Adrenal gland (tissue), 12 donors: Measurements from ENCODE around the gene VPS13D. TPM values are rescaled to one million over a fixed set of nuclear protein-coding genes. Genes with fewer than 3 reads are reported as not detected.

Experiments used
- DNase-seq, 7 donors: peaks; one replicate each; pipeline ENCODE4 v3.0.0-alpha.2; 2019 to 2020
- H3K27ac ChIP-seq, 5 donors: fragments of 200-600 bp; sonication (generic) in 4 of 5; 1 replicate in 3 of 5; 2 replicates in 2 of 5; pipeline versions ENCODE4 v1.5.1 to v1.8.0; 2016 to 2020; ENCODE audit warnings: mild to moderate bottlenecking in 1 of 5
- H3K27me3 ChIP-seq: fragments of 200-600 bp; 2 replicates; pipeline ENCODE4 v1.8.0; 2021
- H3K36me3 ChIP-seq, 2 donors: fragments of 200-600 bp; replicated peaks in 1 of 2; 1 replicate in 1 of 2; 2 replicates in 1 of 2; pipeline versions ENCODE4 v1.5.1 to v1.8.0; 2018 to 2022
- H3K4me1 ChIP-seq, 2 donors: fragments of 200-600 bp; replicated peaks in 1 of 2; 1 replicate in 1 of 2; 2 replicates in 1 of 2; pipeline versions ENCODE4 v1.5.1 to v1.8.0; 2018 to 2021
- H3K4me3 ChIP-seq, 4 donors: fragments of 200-600 bp; sonication (generic) in 3 of 4; one replicate each; pipeline ENCODE4 v1.5.1; 2016 to 2018
- H3K9me3 ChIP-seq, 3 donors: fragments of 200-600 bp; sonication (generic) in 1 of 3; replicated peaks in 1 of 3; 1 replicate in 2 of 3; 2 replicates in 1 of 3; pipeline versions ENCODE4 v1.5.1 to v1.8.0; 2016 to 2021
- POLR2A ChIP-seq, 2 donors: fragments of 450-650 bp; IDR thresholded peaks; one replicate each; pipeline ENCODE4 v1.6.1; 2017; ENCODE audit warnings: antibody characterized with exemption in 2 of 2, mild to moderate bottlenecking in 2 of 2, moderate library complexity in 1 of 2
- WGBS, 4 donors: extraction: QIAGEN DNeasy Blood & Tissue Kit in 2 of 4; methylation state at CpG; one replicate each; pipeline versions ENCODE4 v1.1.5 to v1.1.7; 2013 to 2017; 5-methylcytosine and 5-hydroxymethylcytosine counted together
- intact Hi-C, 2 donors: fragments of 100-400 bp; cut with DNase I; formaldehyde crosslinking; loops; one replicate each; pipeline versions ENCODE4 v1.14.1 to v1.15.0; 2022 to 2023
- polyA plus RNA-seq, 3 donors: library from polyadenylated mRNA; stranded (reverse); fragments of 200-250 nt in 2 of 3; fragments of 350-450 nt in 1 of 3; fragmentation: Illumina TruSeq in 1 of 3; extraction: RNeasy Lipid Tissue Mini Kit (QIAGEN cat#74804) in 1 of 3; gene quantifications; one replicate each; pipeline ENCODE4 v1.2.3, GENCODE V29; 2013 to 2014
- total RNA-seq, 9 donors: library from RNA; depleted of rRNA in 4 of 9; stranded (reverse); fragments of >200 nt in 4 of 9; fragments of 120-200 nt in 1 of 9; fragmentation: NEBNext Ultra II Directional in 1 of 9; extraction: Animal tissue kit (Norgen Biotek cat#: 25700) in 1 of 9; gene quantifications; one replicate each; pipeline versions ENCODE4 v1.1.0 to v1.2.4, GENCODE V29; 2013 to 2023
- TF ChIP-seq, protein P1 (sequence below), 6 experiments: fragments of 450-650 bp in 4 of 6; fragments of 200-600 bp in 2 of 6; sonication (generic) in 1 of 6; IDR thresholded peaks; 1 replicate in 5 of 6; 2 replicates in 1 of 6; pipeline versions ENCODE4 v1.5.1 to v1.8.0; 2016 to 2021; ENCODE audit warnings: antibody characterized with exemption in 6 of 6, mild to moderate bottlenecking in 2 of 6, moderate library complexity in 1 of 6
- donor health status: healthy with polysubstance abuse.
- donor health status: Bipolar disorder and iron deficiency.
- donor health status: DM: yes; HTN: yes; CAD: no.
- donor health status: DM: no; HTN: no; CAD: no.
- donor health status: DM: no; HTN: no; CAD: no.
- donor health status: DM: yes; HTN: yes; CAD: no.

Gene VPS13D
- total and polyA plus RNA-seq, 12 donors, result 17.0 to 62.3 (median 39.9) TPM

DNA sequence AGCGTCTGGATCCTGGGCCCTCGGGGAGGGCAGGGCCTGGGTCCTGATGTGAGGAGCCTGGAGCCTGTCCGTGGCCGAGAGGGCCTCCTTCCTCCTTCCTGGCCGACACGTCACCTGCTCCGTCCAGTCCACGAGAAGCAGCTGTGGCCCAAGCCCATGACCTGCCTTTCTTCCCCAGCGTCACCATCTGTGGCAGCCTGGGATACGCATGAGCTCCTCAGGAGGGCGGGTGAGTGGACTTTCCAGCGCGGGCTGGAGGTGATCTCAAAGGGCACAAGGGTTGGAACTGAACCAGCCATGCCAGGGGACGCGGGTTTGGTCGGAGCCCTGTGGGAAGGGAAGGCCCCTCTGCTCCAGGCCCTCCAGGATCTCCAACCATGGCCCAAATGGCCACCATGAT lies 297.7 kb downstream of the VPS13D start:
- 96 to 99% (median 97%) methylated on average over 7 to 16 of the region's 16 CpGs for WGBS, 4 donors

DNA sequence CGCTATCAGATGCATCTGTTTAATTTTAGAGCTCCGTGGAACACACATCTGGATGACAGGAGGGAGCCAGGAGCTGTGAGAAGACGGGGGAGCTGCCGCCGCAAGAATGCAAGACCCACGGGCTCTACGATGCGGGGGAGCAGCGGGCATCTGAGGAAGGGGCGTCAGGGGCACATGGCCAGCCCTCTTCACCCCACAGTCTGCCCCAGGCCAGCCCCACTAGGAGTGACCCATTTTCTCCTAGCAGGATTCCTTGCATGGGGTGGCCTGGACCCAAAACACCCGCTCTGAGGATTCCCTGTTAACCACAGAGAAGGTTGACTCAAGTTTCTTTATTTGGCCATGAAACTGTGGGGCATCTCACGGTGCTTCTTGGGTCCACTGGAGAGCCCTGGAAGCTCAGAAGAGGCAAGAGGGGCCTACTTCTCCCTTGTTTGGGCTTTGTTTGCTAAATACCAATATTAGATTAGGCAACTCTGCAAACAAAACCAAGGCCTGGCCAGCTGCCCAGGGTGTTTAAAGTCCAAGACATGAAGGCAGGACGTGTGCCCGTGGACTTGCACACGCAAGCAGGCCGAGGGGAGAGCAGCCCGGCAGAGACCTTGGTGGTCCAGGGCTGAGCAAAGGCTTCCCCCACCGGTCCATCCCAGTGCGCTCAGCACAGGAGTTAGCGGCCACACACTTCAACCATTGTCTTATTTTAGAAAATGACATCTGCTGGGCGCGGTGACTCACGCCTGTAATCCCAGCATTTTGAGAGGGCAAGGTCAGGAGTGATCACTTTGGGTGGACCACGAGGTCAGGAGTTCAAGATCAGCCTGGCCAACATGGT lies 298.4 kb downstream of the VPS13D start:
- WGBS, 4 donors, result 39 to 63% (median 59%) methylated on average over 10 to 24 of the region's 24 CpGs
- Histone ChIP-seq H3K27me3 (no peaks in the 10 kb centered on the region), H3K36me3 (no peaks in the 10 kb centered on the region), H3K27ac (peak overlapping the region in 2 of 5 donors; percentile 46 to 81), H3K4me1 (peaks cover 7 to 27% of the 10 kb centered on the region in 2 donors), H3K4me3 (no peak overlapping the region), H3K9me3 (no peaks in the 10 kb centered on the region)
- TF ChIP-seq, protein P1, sequence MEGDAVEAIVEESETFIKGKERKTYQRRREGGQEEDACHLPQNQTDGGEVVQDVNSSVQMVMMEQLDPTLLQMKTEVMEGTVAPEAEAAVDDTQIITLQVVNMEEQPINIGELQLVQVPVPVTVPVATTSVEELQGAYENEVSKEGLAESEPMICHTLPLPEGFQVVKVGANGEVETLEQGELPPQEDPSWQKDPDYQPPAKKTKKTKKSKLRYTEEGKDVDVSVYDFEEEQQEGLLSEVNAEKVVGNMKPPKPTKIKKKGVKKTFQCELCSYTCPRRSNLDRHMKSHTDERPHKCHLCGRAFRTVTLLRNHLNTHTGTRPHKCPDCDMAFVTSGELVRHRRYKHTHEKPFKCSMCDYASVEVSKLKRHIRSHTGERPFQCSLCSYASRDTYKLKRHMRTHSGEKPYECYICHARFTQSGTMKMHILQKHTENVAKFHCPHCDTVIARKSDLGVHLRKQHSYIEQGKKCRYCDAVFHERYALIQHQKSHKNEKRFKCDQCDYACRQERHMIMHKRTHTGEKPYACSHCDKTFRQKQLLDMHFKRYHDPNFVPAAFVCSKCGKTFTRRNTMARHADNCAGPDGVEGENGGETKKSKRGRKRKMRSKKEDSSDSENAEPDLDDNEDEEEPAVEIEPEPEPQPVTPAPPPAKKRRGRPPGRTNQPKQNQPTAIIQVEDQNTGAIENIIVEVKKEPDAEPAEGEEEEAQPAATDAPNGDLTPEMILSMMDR (IDR thresholded peaks at IDR 0.05), result no peak
- TF ChIP-seq POLR2A (IDR thresholded peaks at IDR 0.05), result no peak
- peak; percentile 70 to 91 (median 84) for DNase-seq
- intact Hi-C loops, result no loop called here

More for the DNA sequence above, 297.7 kb downstream of the VPS13D start:
- intact Hi-C loops, result no loop called here
- H3K27ac ChIP-seq, result no peak overlapping the region
- no peak for TF ChIP-seq POLR2A (IDR thresholded peaks at IDR 0.05)
- TF ChIP-seq, protein P1 (IDR thresholded peaks at IDR 0.05), result no peak
- H3K27me3 ChIP-seq, result no peaks in the 10 kb centered on the region
- H3K4me3 ChIP-seq, result no peak overlapping the region
- DNase-seq, result peak in 1 of 7 donors; percentile 19
- H3K4me1 ChIP-seq, result peaks cover 7 to 27% of the 10 kb centered on the region in 2 donors
- H3K36me3 ChIP-seq, result no peaks in the 10 kb centered on the region
- no peaks in the 10 kb centered on the region for H3K9me3 ChIP-seq

DNA sequence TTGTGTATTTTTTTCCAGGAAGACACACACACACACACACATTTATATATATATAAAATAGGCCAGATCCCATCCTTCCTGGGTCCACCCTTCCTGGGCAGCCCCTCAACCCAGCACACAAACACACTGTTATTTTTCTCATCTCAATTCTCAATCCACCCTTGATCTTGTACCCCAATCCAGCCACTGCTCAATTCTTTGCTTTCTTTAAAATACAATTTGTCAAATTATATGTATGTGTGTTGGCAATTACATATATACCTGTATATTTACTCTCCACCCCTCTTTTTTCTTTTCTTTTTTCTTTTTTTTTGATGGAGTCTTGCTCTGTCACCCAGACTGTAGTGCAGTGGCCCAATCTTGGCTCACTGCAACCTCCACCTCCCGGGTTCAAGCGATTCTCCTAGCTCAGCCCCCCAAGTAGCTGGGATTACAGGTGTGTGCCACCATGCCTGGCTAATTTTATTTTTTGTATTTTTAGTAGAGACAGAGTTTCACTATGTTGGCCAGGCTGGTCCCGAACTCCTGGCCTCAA lies 299.9 kb downstream of the VPS13D start:
- H3K9me3 ChIP-seq, result no peaks in the 10 kb centered on the region
- WGBS, 4 donors, result 87 to 97% (median 93%) methylated on average over 3 of the region's 3 CpGs
- intact Hi-C loops, result no loop called here

More for the DNA sequence above, 299.9 kb downstream of the VPS13D start:
- no peak overlapping the region for H3K4me3 ChIP-seq
- no peak overlapping the region for H3K27ac ChIP-seq
- H3K27me3 ChIP-seq, result no peaks in the 10 kb centered on the region
- no peak for TF ChIP-seq POLR2A (IDR thresholded peaks at IDR 0.05)
- TF ChIP-seq, protein P1 (IDR thresholded peaks at IDR 0.05), result no peak
- no peak for DNase-seq
- no peaks in the 10 kb centered on the region for H3K36me3 ChIP-seq
- peaks cover 7 to 27% of the 10 kb centered on the region in 2 donors for H3K4me1 ChIP-seq
